Glutamatergic neuron (in vitro differentiated cells): ENCODE measurements around the gene TXNL4B. TPM values are rescaled to one million over a fixed set of nuclear protein-coding genes. Genes with fewer than 3 reads are reported as not detected.

ENCODE experiments used
- DNase-seq: peaks from one replicate; pipeline ENCODE4 v3.0.0; 2022
- H3K27ac Mint-ChIP-seq: one replicate; pipeline ENCODE4 v1.8.0; 2020; ENCODE audit warnings: mild to moderate bottlenecking, mixed read lengths, inconsistent platforms; ENCODE audit not compliant: unreplicated experiment
- H3K27me3 Mint-ChIP-seq: one replicate; pipeline ENCODE4 v1.8.0; 2020; ENCODE audit warnings: mild to moderate bottlenecking, moderate library complexity, mixed read lengths, inconsistent platforms; ENCODE audit not compliant: unreplicated experiment
- H3K36me3 Mint-ChIP-seq: one replicate; pipeline ENCODE4 v1.8.0; 2020; ENCODE audit warnings: mild to moderate bottlenecking, mixed read lengths, inconsistent platforms; ENCODE audit not compliant: unreplicated experiment
- H3K4me1 Mint-ChIP-seq: one replicate; pipeline ENCODE4 v1.8.0; 2020; ENCODE audit warnings: mild to moderate bottlenecking, low read depth, mixed read lengths, inconsistent platforms; ENCODE audit not compliant: unreplicated experiment
- H3K4me3 Mint-ChIP-seq: one replicate; pipeline ENCODE4 v1.8.0; 2020; ENCODE audit warnings: mild to moderate bottlenecking, mixed read lengths, inconsistent platforms; ENCODE audit not compliant: unreplicated experiment
- H3K9me3 Mint-ChIP-seq: one replicate; pipeline ENCODE4 v1.8.0; 2020; ENCODE audit warnings: mild to moderate bottlenecking, moderate library complexity, mixed read lengths, inconsistent platforms; ENCODE audit not compliant: unreplicated experiment
- total RNA-seq: library from RNA; stranded (reverse); fragmentation: NEBNext Ultra II Directional; extraction: Animal tissue kit (Norgen Biotek cat#: 25700); gene quantifications from one replicate; pipeline ENCODE4 v1.2.1, GENCODE V29; 2021; ENCODE audit not compliant: unreplicated experiment
- TF ChIP-seq, protein P1 (sequence below): fragments of 200-600 bp; sonication (generic); IDR thresholded peaks from one replicate; pipeline ENCODE4 v1.5.0; 2021; ENCODE audit not compliant: partially characterized antibody, unreplicated experiment

Gene TXNL4B
- total RNA-seq, 1 donor from 2014 or later = 7.1 TPM

DNA sequence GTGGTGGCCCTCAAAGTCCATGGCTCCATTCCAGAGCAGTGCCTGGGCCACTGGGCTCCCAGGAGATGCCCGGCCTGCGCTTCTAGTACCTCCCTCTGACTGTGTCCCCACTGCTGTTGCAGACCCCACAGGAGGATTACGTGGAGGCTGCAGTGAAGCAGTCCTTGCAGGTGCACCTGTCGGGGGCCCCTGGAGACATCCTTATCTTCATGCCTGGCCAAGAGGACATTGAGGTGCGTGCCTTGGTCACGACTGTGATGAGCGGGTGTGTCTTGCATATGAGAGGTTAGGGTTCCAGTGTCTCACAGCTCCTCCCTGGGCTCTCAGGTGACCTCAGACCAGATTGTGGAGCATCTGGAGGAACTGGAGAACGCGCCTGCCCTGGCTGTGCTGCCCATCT lies 11.5 kb upstream of the TXNL4B start:
- no peak overlapping the region for H3K27ac Mint-ChIP-seq

DNA sequence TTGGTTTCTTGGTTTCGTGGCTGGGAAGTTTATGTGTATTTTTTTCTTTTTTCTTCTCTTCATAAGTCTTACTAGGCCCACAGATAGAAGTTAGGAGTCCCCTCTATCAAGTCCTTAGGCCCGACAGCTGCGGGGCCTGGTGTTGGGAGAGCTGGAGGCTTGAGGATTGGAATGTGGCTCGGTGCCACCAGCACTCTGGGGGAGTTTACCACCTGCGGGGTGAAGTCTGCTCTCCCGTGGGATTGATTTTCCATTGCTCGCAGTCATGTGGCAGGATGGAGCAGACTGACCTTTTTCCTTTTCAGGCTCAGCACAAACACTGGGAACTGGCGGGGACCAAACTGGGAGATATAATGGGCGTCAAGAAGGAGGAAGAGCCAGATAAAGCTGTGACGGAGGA lies 7.8 kb upstream of the TXNL4B start:
- Mint-ChIP-seq H3K4me1 (no peaks in the 10 kb centered on the region), H3K27me3 (no peaks in the 10 kb centered on the region), H3K27ac (no peak overlapping the region), H3K4me3 (no peak overlapping the region), H3K36me3 (peaks cover 13% of the 10 kb centered on the region), H3K9me3 (peaks cover 3% of the 10 kb centered on the region)
- DNase-seq = no peak
- TF ChIP-seq, protein P1, sequence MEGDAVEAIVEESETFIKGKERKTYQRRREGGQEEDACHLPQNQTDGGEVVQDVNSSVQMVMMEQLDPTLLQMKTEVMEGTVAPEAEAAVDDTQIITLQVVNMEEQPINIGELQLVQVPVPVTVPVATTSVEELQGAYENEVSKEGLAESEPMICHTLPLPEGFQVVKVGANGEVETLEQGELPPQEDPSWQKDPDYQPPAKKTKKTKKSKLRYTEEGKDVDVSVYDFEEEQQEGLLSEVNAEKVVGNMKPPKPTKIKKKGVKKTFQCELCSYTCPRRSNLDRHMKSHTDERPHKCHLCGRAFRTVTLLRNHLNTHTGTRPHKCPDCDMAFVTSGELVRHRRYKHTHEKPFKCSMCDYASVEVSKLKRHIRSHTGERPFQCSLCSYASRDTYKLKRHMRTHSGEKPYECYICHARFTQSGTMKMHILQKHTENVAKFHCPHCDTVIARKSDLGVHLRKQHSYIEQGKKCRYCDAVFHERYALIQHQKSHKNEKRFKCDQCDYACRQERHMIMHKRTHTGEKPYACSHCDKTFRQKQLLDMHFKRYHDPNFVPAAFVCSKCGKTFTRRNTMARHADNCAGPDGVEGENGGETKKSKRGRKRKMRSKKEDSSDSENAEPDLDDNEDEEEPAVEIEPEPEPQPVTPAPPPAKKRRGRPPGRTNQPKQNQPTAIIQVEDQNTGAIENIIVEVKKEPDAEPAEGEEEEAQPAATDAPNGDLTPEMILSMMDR = no peak

More for the DNA sequence above, 11.5 kb upstream of the TXNL4B start:
- Mint-ChIP-seq H3K27me3 (peaks cover 4% of the 10 kb centered on the region), H3K9me3 (peaks cover 5% of the 10 kb centered on the region), H3K4me3 (no peak overlapping the region), H3K4me1 (no peaks in the 10 kb centered on the region), H3K36me3 (peaks cover 11% of the 10 kb centered on the region)
- TF ChIP-seq, protein P1 = no peak
- DNase-seq = no peak

GRCh38 chr16:72099377-72099818 lies 6.0 kb upstream of the TXNL4B start:
- H3K4me1 Mint-ChIP-seq = peaks cover 7% of the 10 kb centered on the region
- H3K9me3 Mint-ChIP-seq = no peaks in the 10 kb centered on the region

DNA sequence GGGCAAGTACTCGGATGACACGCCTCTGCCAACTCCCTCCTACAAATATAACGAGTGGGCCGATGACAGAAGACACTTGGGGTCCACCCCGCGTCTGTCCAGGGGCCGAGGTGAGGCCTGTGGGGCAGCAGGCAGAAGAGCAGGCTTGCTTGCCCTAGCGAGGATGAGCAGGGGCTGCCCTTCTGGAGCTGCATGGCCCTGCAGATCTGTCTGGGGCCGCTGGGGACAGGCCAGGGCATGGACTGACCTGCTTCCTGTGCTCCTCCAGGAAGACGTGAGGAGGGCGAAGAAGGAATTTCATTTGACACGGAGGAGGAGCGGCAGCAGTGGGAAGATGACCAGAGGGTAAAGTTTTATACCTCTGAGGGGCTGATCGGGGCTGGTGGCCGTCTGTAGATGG lies 5.5 kb upstream of the TXNL4B start:
- Mint-ChIP-seq H3K4me1 (peaks cover 7% of the 10 kb centered on the region), H3K36me3 (peaks cover 6% of the 10 kb centered on the region), H3K27me3 (no peaks in the 10 kb centered on the region), H3K9me3 (no peaks in the 10 kb centered on the region), H3K27ac (peak overlapping the region; percentile 53), H3K4me3 (no peak overlapping the region)
- TF ChIP-seq, protein P1 = no peak
- no peak for DNase-seq

More at GRCh38 chr16:72099377-72099818, 6.0 kb upstream of the TXNL4B start:
- TF ChIP-seq, protein P1 = peak; percentile 58
- H3K36me3 Mint-ChIP-seq = peaks cover 6% of the 10 kb centered on the region
- H3K4me3 Mint-ChIP-seq = no peak overlapping the region
- H3K27ac Mint-ChIP-seq = no peak overlapping the region
- DNase-seq = peak; percentile 62
- no peaks in the 10 kb centered on the region for H3K27me3 Mint-ChIP-seq

DNA sequence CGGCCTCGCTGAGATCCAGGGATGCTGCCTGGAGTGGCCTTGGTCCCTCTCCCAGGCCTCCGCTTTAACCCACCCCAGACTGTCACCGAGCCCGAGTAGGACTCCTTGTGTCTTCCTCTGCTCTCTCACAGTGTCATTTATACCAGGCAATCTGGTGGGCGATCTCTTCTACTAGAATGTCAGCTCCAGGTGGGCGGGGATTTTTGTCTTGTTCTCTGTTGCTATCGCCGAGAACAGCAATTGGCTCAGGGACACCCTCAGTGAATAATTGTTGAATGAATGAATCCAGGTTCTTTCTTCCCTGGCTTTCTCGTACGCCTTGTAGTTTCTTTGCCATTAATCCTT lies 818 bp upstream of the TXNL4B start:
- peaks cover 11% of the 10 kb centered on the region for H3K4me1 Mint-ChIP-seq
- peaks cover 6% of the 10 kb centered on the region for H3K36me3 Mint-ChIP-seq
- H3K9me3 Mint-ChIP-seq = no peaks in the 10 kb centered on the region
- peak overlapping the region; percentile 98 for H3K4me3 Mint-ChIP-seq
- DNase-seq = no peak
- TF ChIP-seq, protein P1 = no peak
- peaks cover 2% of the 10 kb centered on the region for H3K27me3 Mint-ChIP-seq
- H3K27ac Mint-ChIP-seq = peak overlapping the region; percentile 94
